ENCODE measurements around the gene NCKAP5L.
A peak's percentile ranks its signal among the peaks of the same experiment; 100 is the strongest.

The NCKAP5L gene

DNA sequence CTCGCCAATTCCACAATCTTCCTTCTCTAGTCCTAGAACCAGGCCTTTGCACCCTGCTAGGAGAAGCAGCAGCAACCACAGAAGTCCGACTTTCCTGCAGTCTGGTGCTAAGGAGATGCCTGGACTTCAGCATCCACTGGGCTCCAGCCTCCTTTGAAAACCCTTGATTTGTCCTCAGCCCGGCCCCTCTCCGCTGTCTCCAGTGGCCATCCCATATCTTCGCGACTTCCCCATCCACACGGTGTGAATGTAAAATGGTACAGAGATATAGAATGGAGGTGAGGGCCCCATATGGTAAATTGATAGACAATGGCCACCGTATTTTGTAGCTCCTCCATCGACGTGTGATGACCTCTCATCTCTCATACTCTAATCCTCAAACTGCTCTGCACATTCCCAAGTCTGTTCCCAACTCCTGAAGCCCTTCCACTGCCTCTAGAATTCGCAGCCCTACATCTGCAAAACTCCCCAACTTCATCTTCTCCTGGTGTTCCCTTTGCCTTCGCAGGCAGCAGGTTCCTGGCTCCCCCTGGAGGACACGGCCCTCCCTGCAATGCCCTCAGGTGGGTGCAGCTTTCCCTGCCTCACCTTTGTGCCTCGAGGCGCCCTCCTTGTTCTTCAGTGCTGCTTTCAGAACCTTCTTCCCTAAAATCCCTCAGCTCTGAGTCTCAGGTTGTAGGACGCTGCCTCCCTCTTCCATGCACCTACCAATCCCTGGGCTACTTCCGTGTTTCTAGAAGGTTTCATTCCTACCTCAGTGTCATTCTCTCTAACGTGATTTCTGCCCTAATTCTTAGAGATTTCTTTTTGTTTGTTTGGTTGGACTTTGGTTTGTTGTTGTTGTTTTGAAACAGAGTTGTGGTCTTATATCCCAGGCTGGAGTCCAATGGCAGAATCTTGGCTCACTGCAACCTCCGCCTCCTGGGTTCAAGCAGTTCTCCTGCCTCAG lies 50.1 kb downstream of the NCKAP5L start:
- no peak overlapping the region for H3K18ac ChIP-seq (ENCODE audit: low read length)
- no CpG with 5 or more reads among the region's 19 CpGs for WGBS (ENCODE audit: extremely low coverage, insufficient coverage, insufficient read length)
- no peak overlapping the region for H3K14ac ChIP-seq (ENCODE audit: low read length)
- no peak overlapping the region for H4K12ac ChIP-seq (ENCODE audit: low read depth, low read length)
- H3K23ac ChIP-seq (ENCODE audit: low read length): no peak overlapping the region
- H2AFZ ChIP-seq (ENCODE audit: insufficient read depth, low read length, poor library complexity): no peak overlapping the region
- H2BK120ac ChIP-seq (ENCODE audit: insufficient read depth, low read length, poor library complexity): no peak overlapping the region
- no peak overlapping the region for H3K4ac ChIP-seq (ENCODE audit: low read depth, low read length)
- no peaks in the 10 kb centered on the region for H3K79me1 ChIP-seq (ENCODE audit: low read length)
- H3K27me3 ChIP-seq (ENCODE audit: insufficient read depth, low read length): no peaks in the 10 kb centered on the region
- no peak overlapping the region for H3K9ac ChIP-seq (ENCODE audit: low read length)
- H3K27ac ChIP-seq (ENCODE audit: low read depth, low read length): no peak overlapping the region
- no peak overlapping the region for H3K4me2 ChIP-seq (ENCODE audit: low read length)
- no peaks in the 10 kb centered on the region for H3K79me2 ChIP-seq (ENCODE audit: control insufficient read depth, insufficient read depth, low read length, poor library complexity)
- H3K36me3 ChIP-seq (ENCODE audit: control insufficient read depth in 1 of 2, insufficient read depth in 2 of 2, low read length in 2 of 2): no peaks in the 10 kb centered on the region
- H4K91ac ChIP-seq (ENCODE audit: low read depth, low read length): no peak overlapping the region
- no peak overlapping the region for H4K8ac ChIP-seq (ENCODE audit: low read depth, low read length)
- H3K9me3 ChIP-seq (ENCODE audit: insufficient read depth, low read depth, low read length): no peaks in the 10 kb centered on the region
- no peak overlapping the region for H2AK5ac ChIP-seq (ENCODE audit: low read length)
- H2BK5ac ChIP-seq (ENCODE audit: low read depth, low read length, poor library complexity): no peak overlapping the region
- no peak overlapping the region for H2BK12ac ChIP-seq (ENCODE audit: low read length)
- H3K4me3 ChIP-seq (ENCODE audit: low read depth, low read length): no peak overlapping the region
- no peaks in the 10 kb centered on the region for H3K4me1 ChIP-seq (ENCODE audit: control insufficient read depth in 1 of 2, insufficient read depth in 2 of 2, low read length in 2 of 2)
- DNase-seq: peak; percentile 80 to 89

GRCh38 chr12:49777341-49777740 lies 50.9 kb downstream of the NCKAP5L start:
- Histone ChIP-seq H4K91ac (ENCODE audit: low read depth, low read length) (no peak overlapping the region), H3K27me3 (ENCODE audit: insufficient read depth, low read length) (no peaks in the 10 kb centered on the region), H4K12ac (ENCODE audit: low read depth, low read length) (no peak overlapping the region), H2BK120ac (ENCODE audit: insufficient read depth, low read length, poor library complexity) (no peak overlapping the region), H3K4me2 (ENCODE audit: low read length) (no peak overlapping the region), H2AK5ac (ENCODE audit: low read length) (no peak overlapping the region), H3K9ac (ENCODE audit: low read length) (no peak overlapping the region), H3K27ac (ENCODE audit: low read depth, low read length) (no peak overlapping the region), H3K79me2 (ENCODE audit: control insufficient read depth, insufficient read depth, low read length, poor library complexity) (no peaks in the 10 kb centered on the region), H3K79me1 (ENCODE audit: low read length) (no peaks in the 10 kb centered on the region), H3K4me3 (ENCODE audit: low read depth, low read length) (no peak overlapping the region), H3K14ac (ENCODE audit: low read length) (no peak overlapping the region), H3K18ac (ENCODE audit: low read length) (no peak overlapping the region), H2BK5ac (ENCODE audit: low read depth, low read length, poor library complexity) (no peak overlapping the region), H4K8ac (ENCODE audit: low read depth, low read length) (no peak overlapping the region), H2BK12ac (ENCODE audit: low read length) (no peak overlapping the region), H2AFZ (ENCODE audit: insufficient read depth, low read length, poor library complexity) (no peak overlapping the region), H3K4me1 (ENCODE audit: control insufficient read depth in 1 of 2, insufficient read depth in 2 of 2, low read length in 2 of 2) (no peaks in the 10 kb centered on the region), H3K23ac (ENCODE audit: low read length) (no peak overlapping the region), H3K36me3 (ENCODE audit: control insufficient read depth in 1 of 2, insufficient read depth in 2 of 2, low read length in 2 of 2) (no peaks in the 10 kb centered on the region), H3K4ac (ENCODE audit: low read depth, low read length) (no peak overlapping the region), H3K9me3 (ENCODE audit: insufficient read depth, low read depth, low read length) (no peaks in the 10 kb centered on the region)
- WGBS (ENCODE audit: extremely low coverage, insufficient coverage, insufficient read length): no CpG with 5 or more reads among the region's 3 CpGs
- DNase-seq: no peak

DNA sequence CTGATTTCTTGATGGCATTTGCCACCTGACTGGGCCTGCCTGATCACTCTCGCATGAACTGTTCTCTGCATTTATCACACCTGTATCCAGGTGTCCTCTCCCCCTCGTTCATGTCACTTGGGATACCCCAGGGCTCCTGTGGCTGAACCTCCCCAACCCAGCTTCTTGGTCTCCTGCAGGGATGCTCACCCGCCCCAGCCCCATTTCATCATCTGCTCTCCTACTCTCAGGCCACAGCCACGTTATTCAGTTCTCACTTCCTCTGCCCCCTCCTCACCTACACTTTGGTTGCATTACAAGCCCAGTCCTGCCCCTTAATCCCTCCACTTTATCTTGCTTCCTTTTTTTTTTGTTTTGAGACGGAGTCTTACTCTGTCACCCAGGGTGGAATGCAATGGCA lies 51.4 kb downstream of the NCKAP5L start:
- no peak overlapping the region for H3K18ac ChIP-seq (ENCODE audit: low read length)
- no peak overlapping the region for H3K27ac ChIP-seq (ENCODE audit: low read depth, low read length)
- H3K36me3 ChIP-seq (ENCODE audit: control insufficient read depth in 1 of 2, insufficient read depth in 2 of 2, low read length in 2 of 2): no peaks in the 10 kb centered on the region
- no peak overlapping the region for H2AFZ ChIP-seq (ENCODE audit: insufficient read depth, low read length, poor library complexity)
- no peak overlapping the region for H2BK5ac ChIP-seq (ENCODE audit: low read depth, low read length, poor library complexity)
- no peak for DNase-seq
- H3K9ac ChIP-seq (ENCODE audit: low read length): no peak overlapping the region
- H3K4me1 ChIP-seq (ENCODE audit: control insufficient read depth in 1 of 2, insufficient read depth in 2 of 2, low read length in 2 of 2): no peaks in the 10 kb centered on the region
- H2BK120ac ChIP-seq (ENCODE audit: insufficient read depth, low read length, poor library complexity): no peak overlapping the region
- no peak overlapping the region for H3K4me2 ChIP-seq (ENCODE audit: low read length)
- no peaks in the 10 kb centered on the region for H3K27me3 ChIP-seq (ENCODE audit: insufficient read depth, low read length)
- H4K8ac ChIP-seq (ENCODE audit: low read depth, low read length): no peak overlapping the region
- H4K12ac ChIP-seq (ENCODE audit: low read depth, low read length): no peak overlapping the region
- H4K91ac ChIP-seq (ENCODE audit: low read depth, low read length): no peak overlapping the region
- no peak overlapping the region for H2BK12ac ChIP-seq (ENCODE audit: low read length)
- H3K9me3 ChIP-seq (ENCODE audit: insufficient read depth, low read depth, low read length): no peaks in the 10 kb centered on the region
- no peaks in the 10 kb centered on the region for H3K79me2 ChIP-seq (ENCODE audit: control insufficient read depth, insufficient read depth, low read length, poor library complexity)
- no CpG with 5 or more reads among the region's 5 CpGs for WGBS (ENCODE audit: extremely low coverage, insufficient coverage, insufficient read length)
- no peaks in the 10 kb centered on the region for H3K79me1 ChIP-seq (ENCODE audit: low read length)
- no peak overlapping the region for H3K14ac ChIP-seq (ENCODE audit: low read length)
- no peak overlapping the region for H3K23ac ChIP-seq (ENCODE audit: low read length)
- no peak overlapping the region for H2AK5ac ChIP-seq (ENCODE audit: low read length)
- H3K4ac ChIP-seq (ENCODE audit: low read depth, low read length): no peak overlapping the region
- H3K4me3 ChIP-seq (ENCODE audit: low read depth, low read length): no peak overlapping the region

DNA sequence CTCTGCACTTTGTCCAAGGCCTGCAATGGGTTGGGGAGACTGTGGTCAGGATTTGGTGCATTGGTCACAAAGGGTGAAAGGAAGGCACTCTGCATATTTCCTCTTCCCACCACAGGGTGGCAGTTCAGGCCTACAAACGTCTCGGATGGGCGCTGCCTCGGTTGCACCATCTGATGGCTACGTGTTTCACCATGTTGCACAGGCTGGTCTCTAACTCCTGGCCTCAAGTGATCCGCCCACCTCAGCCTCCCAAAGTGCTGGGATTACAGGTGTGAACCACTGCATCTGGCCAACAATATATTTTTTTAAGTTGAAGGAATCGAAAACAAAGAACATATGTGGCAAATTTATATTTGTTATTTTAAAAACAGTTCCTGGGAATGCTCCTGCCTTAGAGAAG lies 51.8 kb downstream of the NCKAP5L start:
- Histone ChIP-seq H4K12ac (ENCODE audit: low read depth, low read length) (no peak overlapping the region), H3K27me3 (ENCODE audit: insufficient read depth, low read length) (no peaks in the 10 kb centered on the region), H3K79me2 (ENCODE audit: control insufficient read depth, insufficient read depth, low read length, poor library complexity) (no peaks in the 10 kb centered on the region), H3K23ac (ENCODE audit: low read length) (no peak overlapping the region), H3K18ac (ENCODE audit: low read length) (no peak overlapping the region), H4K91ac (ENCODE audit: low read depth, low read length) (no peak overlapping the region), H2AK5ac (ENCODE audit: low read length) (no peak overlapping the region), H3K4ac (ENCODE audit: low read depth, low read length) (no peak overlapping the region), H3K36me3 (ENCODE audit: control insufficient read depth in 1 of 2, insufficient read depth in 2 of 2, low read length in 2 of 2) (no peaks in the 10 kb centered on the region), H2BK120ac (ENCODE audit: insufficient read depth, low read length, poor library complexity) (no peak overlapping the region), H3K14ac (ENCODE audit: low read length) (no peak overlapping the region), H2AFZ (ENCODE audit: insufficient read depth, low read length, poor library complexity) (no peak overlapping the region), H3K4me2 (ENCODE audit: low read length) (no peak overlapping the region), H3K27ac (ENCODE audit: low read depth, low read length) (no peak overlapping the region), H3K4me3 (ENCODE audit: low read depth, low read length) (no peak overlapping the region), H3K79me1 (ENCODE audit: low read length) (no peaks in the 10 kb centered on the region), H2BK5ac (ENCODE audit: low read depth, low read length, poor library complexity) (no peak overlapping the region), H2BK12ac (ENCODE audit: low read length) (no peak overlapping the region), H3K9ac (ENCODE audit: low read length) (no peak overlapping the region), H3K4me1 (ENCODE audit: control insufficient read depth in 1 of 2, insufficient read depth in 2 of 2, low read length in 2 of 2) (no peaks in the 10 kb centered on the region), H3K9me3 (ENCODE audit: insufficient read depth, low read depth, low read length) (no peaks in the 10 kb centered on the region), H4K8ac (ENCODE audit: low read depth, low read length) (no peak overlapping the region)
- WGBS (ENCODE audit: extremely low coverage, insufficient coverage, insufficient read length): no CpG with 5 or more reads among the region's 7 CpGs
- peak; percentile 78 to 89 for DNase-seq
